Measurements from ENCODE around the gene TPO.

GRCh38 chr2:1459727-1460126 lies 46.5 kb downstream of the TPO start:
- TF ChIP-seq CTCF (IDR thresholded peaks at IDR 0.05) (no peak), POLR2A (IDR thresholded peaks at IDR 0.05) (no peak)

Data from suprapubic skin (tissue), 3 donors.